ENCODE data around the gene ITLN1. TPM values are rescaled to one million over a fixed set of nuclear protein-coding genes. Genes with fewer than 3 reads are reported as not detected.

The ITLN1 gene
- total RNA-seq, 1 donor from 2014 or later, result not detected

DNA sequence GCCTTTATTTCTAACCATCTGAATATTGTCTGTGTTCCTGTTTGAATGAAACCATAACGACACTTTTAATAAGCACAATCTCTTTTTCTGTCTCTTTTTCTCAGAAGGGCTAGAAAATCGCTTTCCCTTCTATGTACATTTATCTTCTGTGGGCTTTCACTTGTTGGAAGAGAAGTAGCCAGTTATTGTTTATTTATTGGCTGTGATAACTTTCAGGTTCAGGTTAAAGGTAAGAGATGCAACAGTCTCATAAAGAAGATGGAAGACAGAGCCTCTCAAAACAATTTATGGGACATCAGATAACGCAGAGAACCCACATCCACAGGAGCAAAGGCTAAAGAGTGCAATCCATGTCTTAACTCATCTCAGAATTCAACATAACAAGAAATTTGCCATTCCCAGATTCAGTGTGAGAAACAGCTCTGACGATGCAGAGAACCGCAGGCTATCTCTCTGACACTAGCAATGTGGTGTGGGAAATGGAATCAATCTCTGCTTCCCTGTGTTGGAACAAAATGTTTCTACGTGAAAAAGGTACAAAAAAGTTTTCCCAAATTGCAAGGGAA, 18.2 kb downstream of the ITLN1 start:
- TF ChIP-seq, protein P1, sequence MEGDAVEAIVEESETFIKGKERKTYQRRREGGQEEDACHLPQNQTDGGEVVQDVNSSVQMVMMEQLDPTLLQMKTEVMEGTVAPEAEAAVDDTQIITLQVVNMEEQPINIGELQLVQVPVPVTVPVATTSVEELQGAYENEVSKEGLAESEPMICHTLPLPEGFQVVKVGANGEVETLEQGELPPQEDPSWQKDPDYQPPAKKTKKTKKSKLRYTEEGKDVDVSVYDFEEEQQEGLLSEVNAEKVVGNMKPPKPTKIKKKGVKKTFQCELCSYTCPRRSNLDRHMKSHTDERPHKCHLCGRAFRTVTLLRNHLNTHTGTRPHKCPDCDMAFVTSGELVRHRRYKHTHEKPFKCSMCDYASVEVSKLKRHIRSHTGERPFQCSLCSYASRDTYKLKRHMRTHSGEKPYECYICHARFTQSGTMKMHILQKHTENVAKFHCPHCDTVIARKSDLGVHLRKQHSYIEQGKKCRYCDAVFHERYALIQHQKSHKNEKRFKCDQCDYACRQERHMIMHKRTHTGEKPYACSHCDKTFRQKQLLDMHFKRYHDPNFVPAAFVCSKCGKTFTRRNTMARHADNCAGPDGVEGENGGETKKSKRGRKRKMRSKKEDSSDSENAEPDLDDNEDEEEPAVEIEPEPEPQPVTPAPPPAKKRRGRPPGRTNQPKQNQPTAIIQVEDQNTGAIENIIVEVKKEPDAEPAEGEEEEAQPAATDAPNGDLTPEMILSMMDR (conservative IDR thresholded peaks at IDR 0.05; ENCODE audit: low read depth, low read length), result no peak
- H3K4me3 ChIP-seq (ENCODE audit: low read depth, low read length), result no peak overlapping the region
- no peak for DNase-seq (ENCODE audit: low read depth)

GRCh38 chr1:160866001-160866694, 18.8 kb downstream of the ITLN1 start:
- TF ChIP-seq, protein P1 (conservative IDR thresholded peaks at IDR 0.05; ENCODE audit: low read depth, low read length), result no peak
- H3K4me3 ChIP-seq (ENCODE audit: low read depth, low read length), result no peak overlapping the region
- no peak for DNase-seq (ENCODE audit: low read depth)

DNA sequence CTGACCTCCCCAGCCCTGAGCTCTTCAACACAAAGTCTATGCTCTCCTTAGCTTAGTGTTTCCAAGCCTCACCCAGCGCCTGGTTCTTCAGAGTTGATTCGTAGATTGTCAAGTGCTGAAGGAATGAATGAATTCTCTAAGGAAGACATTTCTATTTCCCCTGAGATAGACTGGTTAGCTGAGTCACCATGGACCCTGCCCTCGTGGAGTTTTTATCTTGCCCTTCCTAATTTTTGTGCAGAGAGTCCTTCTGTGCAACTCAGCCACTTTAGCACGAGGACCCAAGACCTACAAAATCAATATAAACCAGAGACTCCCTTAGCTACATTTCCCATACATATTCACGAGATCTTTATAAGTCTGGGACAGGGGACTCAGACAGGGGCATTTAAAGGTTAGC, 19.6 kb downstream of the ITLN1 start:
- DNase-seq (ENCODE audit: low read depth), result no peak
- H3K4me3 ChIP-seq (ENCODE audit: low read depth, low read length), result no peak overlapping the region
- TF ChIP-seq, protein P1 (conservative IDR thresholded peaks at IDR 0.05; ENCODE audit: low read depth, low read length), result no peak

DNA sequence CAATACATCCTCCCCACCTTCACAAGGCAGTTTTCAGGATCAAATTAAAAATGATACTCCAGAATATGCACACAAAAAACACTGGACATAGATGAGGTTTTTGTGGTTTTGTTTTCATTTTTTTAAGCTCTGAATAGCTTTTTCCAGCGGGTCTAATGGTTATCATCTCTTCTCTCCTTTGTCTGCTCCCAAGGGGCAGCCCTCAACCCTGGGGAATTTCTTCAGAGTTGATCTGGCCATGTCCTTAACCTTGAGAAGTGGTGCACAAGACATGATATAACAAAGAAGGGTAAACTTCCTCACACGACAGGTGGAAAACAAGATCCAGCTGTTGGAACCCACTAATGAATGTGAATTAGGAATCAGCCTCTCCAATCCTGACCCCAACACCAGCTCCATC, 20.8 kb downstream of the ITLN1 start:
- TF ChIP-seq, protein P1 (conservative IDR thresholded peaks at IDR 0.05; ENCODE audit: low read depth, low read length), result no peak
- no peak overlapping the region for H3K4me3 ChIP-seq (ENCODE audit: low read depth, low read length)
- no peak for DNase-seq (ENCODE audit: low read depth)

DNA sequence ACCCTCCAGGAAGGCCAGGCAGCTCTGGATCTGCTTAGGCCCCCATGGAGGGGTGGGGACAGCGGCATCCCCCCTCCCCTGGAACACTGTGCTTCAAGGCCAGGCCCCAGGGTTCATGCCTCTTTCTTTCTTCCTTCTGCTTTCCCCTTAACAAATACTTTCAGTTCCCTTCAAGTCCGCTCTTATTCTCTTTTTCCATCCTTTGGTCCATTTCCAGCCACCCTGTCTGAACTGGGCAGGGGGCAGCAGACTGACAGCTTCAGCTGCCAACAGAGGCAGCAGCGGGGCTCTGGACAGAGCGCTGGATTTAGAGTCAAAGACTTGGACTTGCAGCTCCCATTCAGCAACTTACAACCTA, 21.2 kb downstream of the ITLN1 start:
- H3K4me3 ChIP-seq (ENCODE audit: low read depth, low read length), result no peak overlapping the region
- no peak for DNase-seq (ENCODE audit: low read depth)
- TF ChIP-seq, protein P1 (conservative IDR thresholded peaks at IDR 0.05; ENCODE audit: low read depth, low read length), result no peak

GRCh38 chr1:160863061-160863773, 21.8 kb downstream of the ITLN1 start:
- no peak overlapping the region for H3K4me3 ChIP-seq (ENCODE audit: low read depth, low read length)
- TF ChIP-seq, protein P1 (conservative IDR thresholded peaks at IDR 0.05; ENCODE audit: low read depth, low read length), result no peak
- no peak for DNase-seq (ENCODE audit: low read depth)

All from epithelial cell of proximal tubule (primary cell).